ENCODE results near the gene TBC1D28. TPM values are rescaled to one million over a fixed set of nuclear protein-coding genes. Genes with fewer than 3 reads are reported as not detected.
"Not testable (repeated sequence)": the region's sequence is repeated elsewhere in the genome, so short reads cannot be mapped to it uniquely, and the experiment has no call there.

Gene TBC1D28
- total and polyA plus RNA-seq, 4 donors: not detected

- ATAC-seq (ENCODE audit: low FRiP score); H3K4me3 ChIP-seq (ENCODE audit: low read length in 2 of 2); intact Hi-C loops (cut with DNase I); H3K27me3 ChIP-seq (ENCODE audit: control insufficient read depth in 1 of 2, insufficient read depth in 2 of 2, low read length in 1 of 2); H3K27ac ChIP-seq (ENCODE audit: low read depth in 1 of 2, low read length in 2 of 2); H3K9me3 ChIP-seq (ENCODE audit: control insufficient read depth, low read length); H3K36me3 ChIP-seq (ENCODE audit: control insufficient read depth in 1 of 2, insufficient read depth in 2 of 2, low read length in 1 of 2); DNase-seq; H3K4me1 ChIP-seq (ENCODE audit: control insufficient read depth in 1 of 2, insufficient read depth in 2 of 2, low read length in 2 of 2): not testable (repeated sequence)
- 95 to 100% methylated on average over 1 to 2 of the region's 2 CpGs for WGBS, 2 donors
These were observed 22.1 kb upstream of the TBC1D28 start for GRCh38 chr17:18666326-18666725.

DNA sequence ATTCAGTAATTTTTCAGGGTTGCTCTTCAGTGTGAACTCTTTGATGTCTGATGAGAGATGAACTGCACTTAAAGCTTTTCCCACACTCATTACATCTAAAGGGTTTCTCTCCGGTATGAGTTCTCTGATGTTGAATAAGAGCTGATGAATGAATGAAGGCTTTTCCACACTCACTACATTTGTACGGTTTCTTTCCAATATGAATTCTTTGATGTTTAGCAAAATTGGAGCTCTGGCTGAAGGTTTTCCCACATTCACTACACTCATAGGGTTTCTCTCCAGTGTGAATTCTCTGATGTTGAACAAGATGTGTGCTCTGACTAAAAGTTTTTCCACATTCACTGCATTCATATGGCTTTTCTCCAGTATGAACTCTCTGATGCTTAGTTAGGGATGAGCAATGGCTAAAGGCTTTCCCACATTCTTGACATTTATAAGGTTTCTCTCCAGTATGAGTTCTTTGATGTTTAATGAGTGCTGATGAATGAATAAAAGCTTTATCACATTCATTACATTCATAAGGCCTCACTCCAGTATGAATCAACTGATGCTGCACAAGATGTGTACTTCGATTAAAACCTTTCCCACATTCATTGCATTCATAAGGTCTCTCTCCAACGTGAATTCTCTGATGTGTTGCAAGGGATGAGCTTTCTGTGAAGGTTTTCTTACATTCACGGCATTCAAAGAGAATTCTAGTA lies 17.9 kb upstream of the TBC1D28 start:
- DNase-seq; ATAC-seq (ENCODE audit: low FRiP score); H3K27ac ChIP-seq (ENCODE audit: low read depth in 1 of 2, low read length in 2 of 2); H3K4me3 ChIP-seq (ENCODE audit: low read length in 2 of 2); H3K9me3 ChIP-seq (ENCODE audit: control insufficient read depth, low read length); intact Hi-C loops (cut with DNase I); H3K27me3 ChIP-seq (ENCODE audit: control insufficient read depth in 1 of 2, insufficient read depth in 2 of 2, low read length in 1 of 2); H3K36me3 ChIP-seq (ENCODE audit: control insufficient read depth in 1 of 2, insufficient read depth in 2 of 2, low read length in 1 of 2); H3K4me1 ChIP-seq (ENCODE audit: control insufficient read depth in 1 of 2, insufficient read depth in 2 of 2, low read length in 2 of 2): not testable (repeated sequence)
- WGBS, 2 donors: 93% methylated on average over 5 of the region's 5 CpGs

- H3K4me1 ChIP-seq (ENCODE audit: control insufficient read depth in 1 of 2, insufficient read depth in 2 of 2, low read length in 2 of 2); H3K36me3 ChIP-seq (ENCODE audit: control insufficient read depth in 1 of 2, insufficient read depth in 2 of 2, low read length in 1 of 2); H3K9me3 ChIP-seq (ENCODE audit: control insufficient read depth, low read length); intact Hi-C loops (cut with DNase I); H3K27me3 ChIP-seq (ENCODE audit: control insufficient read depth in 1 of 2, insufficient read depth in 2 of 2, low read length in 1 of 2); ATAC-seq (ENCODE audit: low FRiP score); H3K4me3 ChIP-seq (ENCODE audit: low read length in 2 of 2); DNase-seq; H3K27ac ChIP-seq (ENCODE audit: low read depth in 1 of 2, low read length in 2 of 2): not testable (repeated sequence)
- 50% methylated on average over 19 to 23 of the region's 23 CpGs for WGBS, 2 donors
These were observed 5.9 kb upstream of the TBC1D28 start for GRCh38 chr17:18650094-18650493.

DNA sequence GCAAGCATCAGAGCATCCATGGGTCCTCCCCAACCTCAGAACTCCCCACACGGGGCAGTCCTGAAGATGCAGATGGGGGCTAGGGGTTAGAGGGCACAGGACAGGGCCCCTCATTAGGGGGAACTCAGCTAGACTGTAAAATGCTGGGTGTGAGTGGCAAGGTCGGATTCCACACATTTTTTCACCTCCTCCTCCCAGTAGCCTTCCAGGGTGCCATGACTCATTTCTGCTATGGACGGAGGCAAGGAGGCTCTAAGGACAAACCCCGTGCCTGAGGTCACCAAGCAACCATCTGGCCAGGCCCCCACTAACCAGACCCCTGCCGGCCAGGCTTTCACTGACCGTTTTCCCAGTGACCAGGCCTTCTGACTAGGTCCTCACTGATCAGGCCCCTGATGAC lies 1.1 kb downstream of the TBC1D28 start:
- ATAC-seq (ENCODE audit: low FRiP score); H3K9me3 ChIP-seq (ENCODE audit: control insufficient read depth, low read length); H3K27ac ChIP-seq (ENCODE audit: low read depth in 1 of 2, low read length in 2 of 2); intact Hi-C loops (cut with DNase I); H3K4me3 ChIP-seq (ENCODE audit: low read length in 2 of 2); H3K36me3 ChIP-seq (ENCODE audit: control insufficient read depth in 1 of 2, insufficient read depth in 2 of 2, low read length in 1 of 2); H3K4me1 ChIP-seq (ENCODE audit: control insufficient read depth in 1 of 2, insufficient read depth in 2 of 2, low read length in 2 of 2); H3K27me3 ChIP-seq (ENCODE audit: control insufficient read depth in 1 of 2, insufficient read depth in 2 of 2, low read length in 1 of 2); DNase-seq: not testable (repeated sequence)
- WGBS, 2 donors: 67 to 79% methylated on average over 3 to 5 of the region's 6 CpGs

GRCh38 chr17:18638357-18638756 lies 5.8 kb downstream of the TBC1D28 start:
- ATAC-seq (ENCODE audit: low FRiP score); H3K36me3 ChIP-seq (ENCODE audit: control insufficient read depth in 1 of 2, insufficient read depth in 2 of 2, low read length in 1 of 2); intact Hi-C loops (cut with DNase I); H3K4me1 ChIP-seq (ENCODE audit: control insufficient read depth in 1 of 2, insufficient read depth in 2 of 2, low read length in 2 of 2); H3K27me3 ChIP-seq (ENCODE audit: control insufficient read depth in 1 of 2, insufficient read depth in 2 of 2, low read length in 1 of 2); H3K4me3 ChIP-seq (ENCODE audit: low read length in 2 of 2); H3K27ac ChIP-seq (ENCODE audit: low read depth in 1 of 2, low read length in 2 of 2); H3K9me3 ChIP-seq (ENCODE audit: control insufficient read depth, low read length); DNase-seq: not testable (repeated sequence)
- 93 to 94% methylated on average over 13 of the region's 13 CpGs for WGBS, 2 donors

GRCh38 chr17:18636237-18636636 lies 8.0 kb downstream of the TBC1D28 start:
- ATAC-seq (ENCODE audit: low FRiP score); intact Hi-C loops (cut with DNase I): not testable (repeated sequence)

DNA sequence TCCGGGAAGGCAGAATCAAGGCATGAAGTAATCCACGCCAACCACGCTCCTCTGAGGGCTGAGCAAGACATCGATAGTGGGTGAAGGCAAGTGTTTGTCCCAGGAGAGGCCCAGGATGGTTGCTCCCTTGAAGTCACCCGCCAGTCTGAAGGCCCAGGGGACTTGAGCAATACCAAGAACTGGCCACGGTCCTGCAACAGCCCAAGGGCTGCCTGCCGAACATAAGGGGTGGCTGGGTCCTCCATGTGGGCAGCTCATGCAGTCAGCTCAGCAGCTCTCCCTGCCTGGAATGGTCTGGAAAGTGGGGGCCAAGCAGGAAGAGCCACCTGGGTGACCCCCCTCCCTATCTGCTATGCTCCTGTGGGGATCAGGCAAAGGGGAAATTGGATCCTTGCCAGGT lies 8.4 kb downstream of the TBC1D28 start:
- ATAC-seq (ENCODE audit: low FRiP score); H3K27me3 ChIP-seq (ENCODE audit: control insufficient read depth in 1 of 2, insufficient read depth in 2 of 2, low read length in 1 of 2); H3K4me1 ChIP-seq (ENCODE audit: control insufficient read depth in 1 of 2, insufficient read depth in 2 of 2, low read length in 2 of 2); H3K27ac ChIP-seq (ENCODE audit: low read depth in 1 of 2, low read length in 2 of 2); H3K36me3 ChIP-seq (ENCODE audit: control insufficient read depth in 1 of 2, insufficient read depth in 2 of 2, low read length in 1 of 2); H3K4me3 ChIP-seq (ENCODE audit: low read length in 2 of 2); intact Hi-C loops (cut with DNase I); H3K9me3 ChIP-seq (ENCODE audit: control insufficient read depth, low read length): not testable (repeated sequence)
- peak in 1 of 2 donors; percentile 51 for DNase-seq
- WGBS, 2 donors: 60 to 72% methylated on average over 4 to 7 of the region's 7 CpGs

More at GRCh38 chr17:18636237-18636636, 8.0 kb downstream of the TBC1D28 start:
- 69 to 73% methylated on average over 7 of the region's 7 CpGs for WGBS, 2 donors
- not testable (repeated sequence) for H3K27me3 ChIP-seq (ENCODE audit: control insufficient read depth in 1 of 2, insufficient read depth in 2 of 2, low read length in 1 of 2); H3K36me3 ChIP-seq (ENCODE audit: control insufficient read depth in 1 of 2, insufficient read depth in 2 of 2, low read length in 1 of 2); DNase-seq; H3K27ac ChIP-seq (ENCODE audit: low read depth in 1 of 2, low read length in 2 of 2); H3K9me3 ChIP-seq (ENCODE audit: control insufficient read depth, low read length); H3K4me3 ChIP-seq (ENCODE audit: low read length in 2 of 2); H3K4me1 ChIP-seq (ENCODE audit: control insufficient read depth in 1 of 2, insufficient read depth in 2 of 2, low read length in 2 of 2)

- H3K27ac ChIP-seq (ENCODE audit: low read depth in 1 of 2, low read length in 2 of 2); H3K36me3 ChIP-seq (ENCODE audit: control insufficient read depth in 1 of 2, insufficient read depth in 2 of 2, low read length in 1 of 2); H3K27me3 ChIP-seq (ENCODE audit: control insufficient read depth in 1 of 2, insufficient read depth in 2 of 2, low read length in 1 of 2); H3K4me3 ChIP-seq (ENCODE audit: low read length in 2 of 2); DNase-seq; H3K9me3 ChIP-seq (ENCODE audit: control insufficient read depth, low read length); H3K4me1 ChIP-seq (ENCODE audit: control insufficient read depth in 1 of 2, insufficient read depth in 2 of 2, low read length in 2 of 2); intact Hi-C loops (cut with DNase I): not testable (repeated sequence)
- 8 to 15% methylated on average over 47 to 56 of the region's 56 CpGs for WGBS, 2 donors
- ATAC-seq (ENCODE audit: low FRiP score): peak; percentile 35
These were observed 9.5 kb downstream of the TBC1D28 start for GRCh38 chr17:18634550-18635263.

Measured in aorta (tissue), 5 donors.